Stimulated activated CD4-positive, alpha-beta T cell treated with anti-CD3 and anti-CD28 coated beads, TNF-alpha, amount 100 ng/mL, for 48 hours (primary cell): ENCODE results near the gene DLG4.

Source experiments
- DNase-seq, 3 donors: peaks; one replicate each; pipeline ENCODE4 v3.0.0-alpha.2; 2020; ENCODE audit warnings: low read depth in 3 of 3

The DLG4 gene

GRCh38 chr17:7219812-7220592 lies at the start of gene DLG4, which contains the start of gene ACADVL:
TSS of gene DLG4 (minus strand) at chr17:7219836.
TSS of gene ACADVL (plus strand) at chr17:7219938. CDS start at chr17:7219985, 47 bp downstream.
- peak; percentile 65 to 79 (median 74) for DNase-seq

GRCh38 chr17:7266784-7267183 lies 47.1 kb upstream of the DLG4 start:
- DNase-seq, result no peak

GRCh38 chr17:7263801-7264078 lies 44.1 kb upstream of the DLG4 start:
- no peak for DNase-seq

- DNase-seq, result no peak
Observed at GRCh38 chr17:7262935-7263800, 43.5 kb upstream of the DLG4 start.

GRCh38 chr17:7262192-7262934 lies 42.7 kb upstream of the DLG4 start, which contains the start of gene CLDN7:
TSS of gene CLDN7 (minus strand) at chr17:7262478. CDS start at chr17:7262043, 435 bp downstream.
- DNase-seq, result no peak

- no peak for DNase-seq
Observed at GRCh38 chr17:7261379-7262191, 41.9 kb upstream of the DLG4 start.

GRCh38 chr17:7260651-7261378 lies 41.2 kb upstream of the DLG4 start:
- no peak for DNase-seq

- no peak for DNase-seq
Observed at GRCh38 chr17:7260151-7260550, 40.5 kb upstream of the DLG4 start.

- DNase-seq, result no peak
Observed at GRCh38 chr17:7259555-7259889, 39.9 kb upstream of the DLG4 start.

GRCh38 chr17:7258731-7259554 lies 39.3 kb upstream of the DLG4 start:
- DNase-seq, result no peak

- no peak for DNase-seq
Observed at GRCh38 chr17:7256766-7257456, 37.3 kb upstream of the DLG4 start.

GRCh38 chr17:7254511-7254910 lies 34.9 kb upstream of the DLG4 start:
- DNase-seq, result no peak

- DNase-seq, result no peak
Observed at GRCh38 chr17:7253082-7253481, 33.4 kb upstream of the DLG4 start.

- DNase-seq, result peak; percentile 85 to 89 (median 86)
Observed at GRCh38 chr17:7252176-7253043, 32.8 kb upstream of the DLG4 start, which contains the start of gene ELP5. TSS of gene ELP5 (plus strand) at chr17:7252215. CDS start at chr17:7252551, 336 bp downstream.

GRCh38 chr17:7251661-7252175 lies 32.1 kb upstream of the DLG4 start, which contains the start of gene CTDNEP1:
TSS of gene CTDNEP1 (minus strand) at chr17:7251734. CDS start at chr17:7251296, 438 bp downstream.
- peak; percentile 98 to 100 (median 98) for DNase-seq

- DNase-seq, result no peak
Observed at GRCh38 chr17:7250695-7251627, 31.3 kb upstream of the DLG4 start.

GRCh38 chr17:7249830-7250229 lies 30.2 kb upstream of the DLG4 start:
- DNase-seq, result no peak
